GM19463 (cell line): ENCODE results near the gene TMEM132D.
"Not testable (repeated sequence)": the region's sequence is repeated elsewhere in the genome, so short reads cannot be mapped to it uniquely, and the experiment has no call there.

Experiments
- ATAC-seq: cut with Tn5 transposase; IDR thresholded peaks from one replicate; pipeline ENCODE4 v1.9.1; 2021; ENCODE audit warnings: mild to moderate bottlenecking, moderate library complexity; ENCODE audit not compliant: unreplicated experiment

Gene TMEM132D

GRCh38 chr12:129202109-129202814 is 701.6 kb downstream of the TMEM132D start:
- no peak for ATAC-seq

GRCh38 chr12:129201029-129201428 is 702.8 kb downstream of the TMEM132D start:
- ATAC-seq, result no peak

GRCh38 chr12:129200576-129200975 is 703.2 kb downstream of the TMEM132D start:
- ATAC-seq, result no peak

GRCh38 chr12:129196927-129197326 is 706.9 kb downstream of the TMEM132D start:
- ATAC-seq, result no peak

- ATAC-seq, result no peak
These were observed 708.7 kb downstream of the TMEM132D start for GRCh38 chr12:129195081-129195480.

- no peak for ATAC-seq
These were observed 710.5 kb downstream of the TMEM132D start for GRCh38 chr12:129193263-129193871.

GRCh38 chr12:129190827-129191226 is 713.0 kb downstream of the TMEM132D start:
- no peak for ATAC-seq

GRCh38 chr12:129189879-129190278 is 713.9 kb downstream of the TMEM132D start:
- ATAC-seq, result not testable (repeated sequence)

GRCh38 chr12:129186952-129187351 is 716.9 kb downstream of the TMEM132D start:
- no peak for ATAC-seq

- no peak for ATAC-seq
These were observed 718.0 kb downstream of the TMEM132D start for GRCh38 chr12:129185855-129186254.

- no peak for ATAC-seq
These were observed 719.5 kb downstream of the TMEM132D start for GRCh38 chr12:129184127-129184928.

- ATAC-seq, result no peak
These were observed 723.8 kb downstream of the TMEM132D start for GRCh38 chr12:129179941-129180553.

GRCh38 chr12:129169928-129170327 is 733.9 kb downstream of the TMEM132D start:
- ATAC-seq, result no peak

GRCh38 chr12:129163861-129164260 is 740.0 kb downstream of the TMEM132D start:
- no peak for ATAC-seq

- ATAC-seq, result no peak
These were observed 740.4 kb downstream of the TMEM132D start for GRCh38 chr12:129163461-129163860.

GRCh38 chr12:129162805-129163204 is 741.0 kb downstream of the TMEM132D start:
- no peak for ATAC-seq

- no peak for ATAC-seq
These were observed 742.3 kb downstream of the TMEM132D start for GRCh38 chr12:129161511-129161910.

GRCh38 chr12:129160282-129160681 is 743.5 kb downstream of the TMEM132D start:
- no peak for ATAC-seq

GRCh38 chr12:129152351-129153104 is 751.3 kb downstream of the TMEM132D start:
- ATAC-seq, result no peak

GRCh38 chr12:129150721-129151120 is 753.1 kb downstream of the TMEM132D start:
- no peak for ATAC-seq

GRCh38 chr12:129145381-129145780 is 758.4 kb downstream of the TMEM132D start:
- ATAC-seq, result no peak
